ENCODE data around the gene CAB39L.

Gene CAB39L

DNA sequence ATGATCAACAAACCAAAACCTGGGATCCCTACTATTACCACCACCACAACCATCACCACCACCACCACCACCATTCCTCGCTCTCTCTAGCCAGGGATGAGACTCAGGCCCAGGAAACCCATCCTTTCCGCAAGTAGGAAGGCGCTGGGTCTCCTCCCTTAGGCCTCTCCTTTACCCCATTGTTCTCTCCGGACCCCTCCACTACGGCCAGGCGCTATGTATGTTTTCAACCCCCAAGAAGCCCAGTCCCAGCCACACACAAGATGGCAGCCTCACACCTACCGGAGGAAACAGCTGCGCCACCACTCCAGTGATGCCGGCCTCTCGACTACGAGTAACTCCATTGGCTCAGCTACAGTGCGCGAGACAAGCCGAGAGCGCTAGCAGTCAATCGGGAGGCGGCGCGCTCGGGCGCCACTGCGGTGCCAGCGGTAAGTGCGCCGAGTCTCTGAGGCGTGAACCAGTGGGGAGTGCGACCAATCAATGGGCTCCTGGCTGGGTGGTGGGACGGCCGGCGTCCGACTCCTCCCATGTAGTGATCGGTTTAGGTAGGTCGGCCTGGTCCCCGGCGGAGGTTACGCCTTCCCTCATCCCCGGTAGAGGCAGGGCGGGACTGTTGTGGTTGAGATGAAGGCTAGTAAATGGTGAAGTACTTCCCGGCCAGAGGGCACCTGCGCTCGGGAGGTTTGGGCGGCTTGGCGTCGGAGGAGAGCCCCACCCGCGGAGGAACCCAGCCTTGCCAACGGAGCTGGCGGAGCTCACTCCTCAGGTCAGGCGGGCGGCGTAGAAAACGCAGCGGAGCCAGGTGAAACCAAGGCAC lies at the start of gene CAB39L, which contains the start of gene SETDB2:
TSS of gene CAB39L (minus strand) at position 361 of the 820 bp plus-strand sequence. CDS start 61,154 bp downstream, outside the sequence.
TSS of gene SETDB2 (plus strand) at position 571 of the 820 bp plus-strand sequence. CDS start 7,620 bp downstream, outside the sequence.
- Histone ChIP-seq H3K27ac (ENCODE audit: low read depth, low read length) (peak within 1 kb of the TSS; percentile 86), H3K27me3 (ENCODE audit: control insufficient read depth in 5 of 5, insufficient read depth in 4 of 5, low read length in 5 of 5) (no peaks in the 10 kb centered on the region), H3K4me3 (ENCODE audit: low read depth in 1 of 5, low read length in 5 of 5) (peak within 1 kb of the TSS; percentile 87 to 98 (median 96)), H3K36me3 (ENCODE audit: control insufficient read depth in 5 of 5, insufficient read depth in 5 of 5, low read length in 5 of 5) (no peaks in the 10 kb centered on the region), H3K9ac (ENCODE audit: low read length in 5 of 5) (peak within 1 kb of the TSS; percentile 70 to 89 (median 80)), H3K4me1 (ENCODE audit: control insufficient read depth in 5 of 5, insufficient read depth in 5 of 5, low read length in 5 of 5) (peaks cover 0 to 26% (median 18%) of the 10 kb centered on the region in 5 donors), H3K9me3 (ENCODE audit: control insufficient read depth in 5 of 5, low read length in 5 of 5) (no peaks in the 10 kb centered on the region)

DNA sequence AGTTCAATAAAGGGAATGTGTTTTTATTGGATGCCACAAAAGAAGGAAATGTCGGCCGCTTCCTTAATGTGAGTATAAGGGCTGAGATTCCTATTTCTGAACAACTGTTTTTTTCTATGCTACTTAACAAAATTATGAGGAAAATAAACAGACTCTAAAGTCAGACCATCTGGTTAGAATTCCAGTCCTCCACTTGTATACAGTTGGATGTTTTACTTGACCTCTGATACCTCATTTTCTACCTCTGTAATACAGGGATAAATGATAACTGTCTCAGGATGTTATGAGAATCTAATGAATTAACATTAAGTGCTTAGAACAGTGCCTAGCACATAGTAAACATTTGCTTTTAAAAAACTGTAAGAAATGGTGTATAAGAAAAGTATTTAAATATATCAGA lies 44.7 kb upstream of the CAB39L start:
- Histone ChIP-seq H3K36me3 (ENCODE audit: control insufficient read depth in 5 of 5, insufficient read depth in 5 of 5, low read length in 5 of 5) (peaks cover 15 to 39% (median 23%) of the 10 kb centered on the region in 5 donors), H3K27me3 (ENCODE audit: control insufficient read depth in 5 of 5, insufficient read depth in 4 of 5, low read length in 5 of 5) (no peaks in the 10 kb centered on the region), H3K4me3 (ENCODE audit: low read depth in 1 of 5, low read length in 5 of 5) (no peak overlapping the region), H3K27ac (ENCODE audit: low read depth, low read length) (no peak overlapping the region), H3K4me1 (ENCODE audit: control insufficient read depth in 5 of 5, insufficient read depth in 5 of 5, low read length in 5 of 5) (no peaks in the 10 kb centered on the region), H3K9ac (ENCODE audit: low read length in 5 of 5) (no peak overlapping the region), H3K9me3 (ENCODE audit: control insufficient read depth in 5 of 5, low read length in 5 of 5) (no peaks in the 10 kb centered on the region)

DNA sequence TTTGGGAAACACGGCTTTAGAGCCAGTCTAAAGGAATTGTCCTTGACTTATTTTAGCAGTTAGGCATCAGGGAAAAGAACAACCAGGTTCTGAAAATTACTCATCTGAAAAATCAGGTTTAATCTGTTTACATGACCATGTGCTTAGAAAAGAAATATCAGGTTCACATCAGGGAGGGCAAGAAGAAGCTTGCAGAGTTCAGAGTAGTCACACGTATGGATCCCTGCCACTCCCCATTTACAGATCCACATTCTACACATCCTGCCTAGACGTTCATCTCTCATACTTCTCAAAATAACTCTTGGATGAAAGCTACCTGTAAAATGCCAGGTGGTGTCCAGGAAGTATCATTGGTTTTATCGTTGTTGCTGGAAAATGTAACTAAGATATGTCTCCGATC lies 37.9 kb upstream of the CAB39L start:
- H3K4me3 ChIP-seq (ENCODE audit: low read depth in 1 of 5, low read length in 5 of 5), result no peak overlapping the region
- H3K9me3 ChIP-seq (ENCODE audit: control insufficient read depth in 5 of 5, low read length in 5 of 5), result no peaks in the 10 kb centered on the region
- H3K27ac ChIP-seq (ENCODE audit: low read depth, low read length), result no peak overlapping the region
- no peaks in the 10 kb centered on the region for H3K27me3 ChIP-seq (ENCODE audit: control insufficient read depth in 5 of 5, insufficient read depth in 4 of 5, low read length in 5 of 5)
- no peak overlapping the region for H3K9ac ChIP-seq (ENCODE audit: low read length in 5 of 5)
- H3K36me3 ChIP-seq (ENCODE audit: control insufficient read depth in 5 of 5, insufficient read depth in 5 of 5, low read length in 5 of 5), result peaks cover 33 to 67% (median 49%) of the 10 kb centered on the region in 5 donors
- no peaks in the 10 kb centered on the region for H3K4me1 ChIP-seq (ENCODE audit: control insufficient read depth in 5 of 5, insufficient read depth in 5 of 5, low read length in 5 of 5)

- no peak overlapping the region for H3K9ac ChIP-seq (ENCODE audit: low read length in 5 of 5)
- H3K27ac ChIP-seq (ENCODE audit: low read depth, low read length), result no peak overlapping the region
- H3K27me3 ChIP-seq (ENCODE audit: control insufficient read depth in 5 of 5, insufficient read depth in 4 of 5, low read length in 5 of 5), result no peaks in the 10 kb centered on the region
- no peak overlapping the region for H3K4me3 ChIP-seq (ENCODE audit: low read depth in 1 of 5, low read length in 5 of 5)
- no peaks in the 10 kb centered on the region for H3K4me1 ChIP-seq (ENCODE audit: control insufficient read depth in 5 of 5, insufficient read depth in 5 of 5, low read length in 5 of 5)
- H3K36me3 ChIP-seq (ENCODE audit: control insufficient read depth in 5 of 5, insufficient read depth in 5 of 5, low read length in 5 of 5), result peaks cover 31 to 57% (median 36%) of the 10 kb centered on the region in 5 donors
- H3K9me3 ChIP-seq (ENCODE audit: control insufficient read depth in 5 of 5, low read length in 5 of 5), result no peaks in the 10 kb centered on the region
Measured at GRCh38 chr13:49476529-49476928, 32.7 kb upstream of the CAB39L start.

DNA sequence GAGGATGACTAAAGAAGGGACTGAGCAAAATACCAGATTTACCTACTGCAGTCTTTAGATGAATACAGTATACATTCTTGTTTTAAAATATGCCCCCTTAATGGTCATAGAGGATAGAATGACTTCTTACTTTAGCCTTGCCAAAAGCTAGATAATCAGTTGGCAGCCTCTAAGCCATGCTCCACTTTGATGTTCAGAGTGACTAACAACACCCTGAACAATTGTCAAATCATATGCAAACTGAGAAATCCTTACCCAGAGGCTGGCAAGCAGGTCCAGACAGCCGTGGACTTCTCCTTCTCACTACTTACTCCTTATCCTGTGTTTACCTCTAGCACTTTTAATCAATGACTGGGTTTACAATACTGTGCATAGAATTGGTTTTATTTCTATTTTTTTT lies 28.3 kb upstream of the CAB39L start:
- H3K27ac ChIP-seq (ENCODE audit: low read depth, low read length), result no peak overlapping the region
- H3K27me3 ChIP-seq (ENCODE audit: control insufficient read depth in 5 of 5, insufficient read depth in 4 of 5, low read length in 5 of 5), result no peaks in the 10 kb centered on the region
- H3K4me3 ChIP-seq (ENCODE audit: low read depth in 1 of 5, low read length in 5 of 5), result no peak overlapping the region
- peaks cover 17 to 50% (median 22%) of the 10 kb centered on the region in 5 donors for H3K36me3 ChIP-seq (ENCODE audit: control insufficient read depth in 5 of 5, insufficient read depth in 5 of 5, low read length in 5 of 5)
- no peaks in the 10 kb centered on the region for H3K9me3 ChIP-seq (ENCODE audit: control insufficient read depth in 5 of 5, low read length in 5 of 5)
- H3K4me1 ChIP-seq (ENCODE audit: control insufficient read depth in 5 of 5, insufficient read depth in 5 of 5, low read length in 5 of 5), result no peaks in the 10 kb centered on the region
- no peak overlapping the region for H3K9ac ChIP-seq (ENCODE audit: low read length in 5 of 5)

- H3K36me3 ChIP-seq (ENCODE audit: control insufficient read depth in 5 of 5, insufficient read depth in 5 of 5, low read length in 5 of 5), result peaks cover 21 to 54% (median 30%) of the 10 kb centered on the region in 5 donors
Measured at GRCh38 chr13:49466292-49466838, 22.5 kb upstream of the CAB39L start.

DNA sequence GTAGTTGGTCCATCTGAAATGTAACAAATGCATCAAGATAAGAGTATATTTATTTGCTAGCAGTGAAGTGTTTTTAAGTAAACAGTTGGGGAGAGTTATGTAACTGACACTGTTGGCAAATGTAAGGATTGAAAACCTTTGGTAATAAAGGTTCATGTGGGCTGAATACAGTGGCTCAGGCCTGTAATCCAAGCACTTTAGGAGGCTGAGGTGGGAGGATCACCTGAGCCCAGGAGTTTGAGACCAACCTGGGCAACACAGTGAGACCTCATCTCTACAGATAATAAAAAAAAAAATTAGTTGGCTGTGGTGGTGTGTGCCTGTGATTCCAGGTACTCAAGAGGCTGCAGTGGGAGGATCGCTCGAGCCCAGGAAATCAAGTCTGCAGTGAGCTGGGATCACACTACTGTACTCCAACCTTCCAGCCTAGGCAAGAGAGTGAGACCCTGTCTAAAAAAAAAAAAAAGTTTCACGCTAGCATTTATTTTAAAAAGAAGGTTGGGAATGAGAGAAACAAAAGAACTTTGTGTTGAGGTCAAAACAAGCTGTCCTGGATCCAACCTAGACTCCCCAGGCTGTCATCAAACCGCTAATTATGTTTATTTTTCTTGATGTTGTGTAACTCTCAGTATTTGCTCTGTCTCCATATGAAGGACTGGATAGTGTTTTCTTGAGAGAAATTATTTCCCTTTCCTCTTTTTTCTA lies 20.9 kb upstream of the CAB39L start:
- Histone ChIP-seq H3K27ac (ENCODE audit: low read depth, low read length) (no peak overlapping the region), H3K9ac (ENCODE audit: low read length in 5 of 5) (no peak overlapping the region), H3K9me3 (ENCODE audit: control insufficient read depth in 5 of 5, low read length in 5 of 5) (peaks cover 0 to 6% (median 0%) of the 10 kb centered on the region in 5 donors), H3K27me3 (ENCODE audit: control insufficient read depth in 5 of 5, insufficient read depth in 4 of 5, low read length in 5 of 5) (no peaks in the 10 kb centered on the region), H3K4me3 (ENCODE audit: low read depth in 1 of 5, low read length in 5 of 5) (no peak overlapping the region), H3K36me3 (ENCODE audit: control insufficient read depth in 5 of 5, insufficient read depth in 5 of 5, low read length in 5 of 5) (peaks cover 26 to 47% (median 27%) of the 10 kb centered on the region in 5 donors), H3K4me1 (ENCODE audit: control insufficient read depth in 5 of 5, insufficient read depth in 5 of 5, low read length in 5 of 5) (no peaks in the 10 kb centered on the region)

More at GRCh38 chr13:49466292-49466838, 22.5 kb upstream of the CAB39L start:
- Histone ChIP-seq H3K27me3 (ENCODE audit: control insufficient read depth in 5 of 5, insufficient read depth in 4 of 5, low read length in 5 of 5) (no peaks in the 10 kb centered on the region), H3K9ac (ENCODE audit: low read length in 5 of 5) (no peak overlapping the region), H3K9me3 (ENCODE audit: control insufficient read depth in 5 of 5, low read length in 5 of 5) (peaks cover 0 to 6% (median 0%) of the 10 kb centered on the region in 5 donors), H3K4me3 (ENCODE audit: low read depth in 1 of 5, low read length in 5 of 5) (no peak overlapping the region), H3K4me1 (ENCODE audit: control insufficient read depth in 5 of 5, insufficient read depth in 5 of 5, low read length in 5 of 5) (no peaks in the 10 kb centered on the region), H3K27ac (ENCODE audit: low read depth, low read length) (no peak overlapping the region)

GRCh38 chr13:49464085-49464484 lies 20.2 kb upstream of the CAB39L start:
- no peak overlapping the region for H3K4me3 ChIP-seq (ENCODE audit: low read depth in 1 of 5, low read length in 5 of 5)
- H3K36me3 ChIP-seq (ENCODE audit: control insufficient read depth in 5 of 5, insufficient read depth in 5 of 5, low read length in 5 of 5), result peaks cover 25 to 44% (median 27%) of the 10 kb centered on the region in 5 donors
- H3K9me3 ChIP-seq (ENCODE audit: control insufficient read depth in 5 of 5, low read length in 5 of 5), result peaks cover 0 to 6% (median 0%) of the 10 kb centered on the region in 5 donors
- H3K27me3 ChIP-seq (ENCODE audit: control insufficient read depth in 5 of 5, insufficient read depth in 4 of 5, low read length in 5 of 5), result no peaks in the 10 kb centered on the region
- H3K4me1 ChIP-seq (ENCODE audit: control insufficient read depth in 5 of 5, insufficient read depth in 5 of 5, low read length in 5 of 5), result no peaks in the 10 kb centered on the region
- H3K27ac ChIP-seq (ENCODE audit: low read depth, low read length), result no peak overlapping the region
- H3K9ac ChIP-seq (ENCODE audit: low read length in 5 of 5), result no peak overlapping the region

GRCh38 chr13:49459580-49459979 lies 15.7 kb upstream of the CAB39L start:
- H3K9ac ChIP-seq (ENCODE audit: low read length in 5 of 5), result no peak overlapping the region
- peaks cover 19 to 34% (median 26%) of the 10 kb centered on the region in 5 donors for H3K36me3 ChIP-seq (ENCODE audit: control insufficient read depth in 5 of 5, insufficient read depth in 5 of 5, low read length in 5 of 5)
- peaks cover 0 to 6% (median 0%) of the 10 kb centered on the region in 5 donors for H3K9me3 ChIP-seq (ENCODE audit: control insufficient read depth in 5 of 5, low read length in 5 of 5)
- no peak overlapping the region for H3K27ac ChIP-seq (ENCODE audit: low read depth, low read length)
- no peak overlapping the region for H3K4me3 ChIP-seq (ENCODE audit: low read depth in 1 of 5, low read length in 5 of 5)
- H3K4me1 ChIP-seq (ENCODE audit: control insufficient read depth in 5 of 5, insufficient read depth in 5 of 5, low read length in 5 of 5), result peaks cover 0 to 3% (median 0%) of the 10 kb centered on the region in 5 donors
- no peaks in the 10 kb centered on the region for H3K27me3 ChIP-seq (ENCODE audit: control insufficient read depth in 5 of 5, insufficient read depth in 4 of 5, low read length in 5 of 5)
